Glomerular endothelial cell (primary cell): ENCODE data around the gene SLC17A7. TPM values are rescaled to one million over a fixed set of nuclear protein-coding genes. Genes with fewer than 3 reads are reported as not detected.

Experiments used
- DNase-seq: peaks from one replicate; pipeline ENCODE4 v3.0.0-alpha.2; 2011; ENCODE audit warnings: low read depth, low spot score; ENCODE audit errors: extremely low read depth
- total RNA-seq: library from RNA; depleted of rRNA; stranded (reverse); fragments of >200 nt; gene quantifications from 2 replicates; pipeline ENCODE4 v1.2.3, GENCODE V29; 2015

SLC17A7 gene
- total RNA-seq, 1 donor from 2014 or later: not detected

DNA sequence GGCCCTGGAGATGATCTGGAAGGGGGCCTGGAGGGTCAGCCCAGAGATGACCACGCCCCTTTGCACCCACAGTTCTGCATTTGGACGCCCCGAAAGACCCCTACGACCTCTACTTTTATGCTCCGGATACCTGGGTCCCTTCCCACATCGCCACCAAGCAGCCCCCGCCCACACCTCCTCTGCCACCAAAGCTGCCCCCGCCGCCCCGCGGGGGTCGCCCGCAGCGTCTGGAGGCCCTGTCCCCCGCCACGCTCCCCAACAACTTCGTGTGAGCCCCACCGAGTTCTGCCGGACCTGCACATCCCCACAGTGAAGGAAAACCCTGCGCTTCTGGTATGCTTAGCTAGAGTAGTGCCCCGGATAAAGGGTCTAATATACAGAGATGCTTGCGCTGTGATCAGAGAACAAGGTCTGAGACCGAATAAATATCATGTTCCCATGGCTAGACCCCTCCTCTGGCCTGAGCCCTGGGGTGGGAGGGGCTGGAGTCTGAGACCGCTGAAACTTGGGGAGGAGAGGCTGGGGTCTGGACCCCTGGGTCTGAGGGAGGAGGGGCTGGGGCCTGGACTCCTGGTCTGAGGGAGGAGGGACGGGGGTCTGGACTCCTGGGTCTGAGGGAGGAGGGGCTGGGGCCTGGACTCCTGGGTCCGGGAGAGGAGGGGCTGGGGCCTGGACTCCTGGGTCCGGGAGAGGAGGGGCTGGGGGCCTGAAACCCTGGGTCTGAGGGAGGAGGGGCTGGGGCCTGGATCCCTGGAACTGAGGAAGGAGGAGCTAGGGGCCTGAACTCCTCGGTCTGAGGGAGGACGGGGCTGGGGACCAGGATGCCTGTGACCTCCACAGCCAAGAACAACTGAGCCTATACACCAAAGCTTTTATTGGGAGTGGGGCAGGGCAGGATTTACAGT lies 12.5 kb downstream of the SLC17A7 start:
- DNase-seq: no peak

DNA sequence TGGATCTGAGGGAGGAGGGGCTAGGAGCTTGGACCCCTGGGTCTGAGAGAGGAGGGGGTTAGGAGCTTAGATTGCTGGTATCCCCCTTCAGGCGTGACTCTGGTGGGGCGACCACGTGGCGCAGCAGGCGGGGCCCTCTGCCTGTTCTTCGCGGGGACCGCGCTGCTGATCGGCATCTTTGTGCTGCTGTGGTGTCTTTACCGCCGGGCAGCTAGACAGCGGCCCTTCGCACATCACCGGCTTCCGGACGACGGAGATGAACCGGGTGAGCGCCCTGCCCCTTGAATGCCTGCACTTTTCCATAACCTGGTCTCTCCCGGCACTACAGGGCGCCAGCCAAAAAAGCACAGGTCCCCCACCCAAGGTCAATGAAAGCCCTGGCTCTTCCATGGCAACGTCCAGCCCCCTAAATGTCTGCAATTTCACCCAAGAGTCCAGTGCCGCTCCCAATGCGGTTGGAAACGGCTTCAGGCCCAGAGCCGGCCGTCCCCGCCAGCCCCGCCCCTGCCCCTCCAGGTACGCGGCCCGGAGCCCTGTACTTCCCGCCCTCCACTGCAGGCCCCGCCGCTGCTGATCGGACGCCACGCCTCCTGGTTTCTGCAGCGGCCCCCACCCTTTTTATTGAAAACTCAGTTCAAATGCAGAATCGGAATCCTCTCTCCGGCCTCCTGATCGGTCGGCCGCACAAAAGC lies 13.3 kb downstream of the SLC17A7 start:
- DNase-seq: no peak

DNA sequence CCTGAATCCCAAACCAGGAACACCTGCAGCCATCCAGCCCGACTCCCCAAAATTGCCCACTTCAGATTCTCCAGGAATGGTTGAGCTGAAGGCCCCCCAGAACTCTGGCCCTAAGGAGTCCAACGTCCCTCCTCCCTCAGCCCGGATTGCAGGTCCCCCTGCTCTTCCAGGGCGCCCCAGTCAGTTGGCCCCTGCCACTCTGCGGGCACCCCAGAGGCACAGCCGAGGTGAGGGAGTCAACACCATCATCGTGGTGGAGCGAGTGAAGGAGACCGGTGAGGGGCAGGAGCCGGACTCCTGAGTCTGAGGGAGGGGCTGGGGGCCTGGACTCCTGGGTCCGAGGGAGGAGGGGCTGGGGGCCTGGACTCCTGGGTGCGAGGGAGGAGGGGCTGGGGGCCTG lies 14.0 kb downstream of the SLC17A7 start:
- DNase-seq: no peak

DNA sequence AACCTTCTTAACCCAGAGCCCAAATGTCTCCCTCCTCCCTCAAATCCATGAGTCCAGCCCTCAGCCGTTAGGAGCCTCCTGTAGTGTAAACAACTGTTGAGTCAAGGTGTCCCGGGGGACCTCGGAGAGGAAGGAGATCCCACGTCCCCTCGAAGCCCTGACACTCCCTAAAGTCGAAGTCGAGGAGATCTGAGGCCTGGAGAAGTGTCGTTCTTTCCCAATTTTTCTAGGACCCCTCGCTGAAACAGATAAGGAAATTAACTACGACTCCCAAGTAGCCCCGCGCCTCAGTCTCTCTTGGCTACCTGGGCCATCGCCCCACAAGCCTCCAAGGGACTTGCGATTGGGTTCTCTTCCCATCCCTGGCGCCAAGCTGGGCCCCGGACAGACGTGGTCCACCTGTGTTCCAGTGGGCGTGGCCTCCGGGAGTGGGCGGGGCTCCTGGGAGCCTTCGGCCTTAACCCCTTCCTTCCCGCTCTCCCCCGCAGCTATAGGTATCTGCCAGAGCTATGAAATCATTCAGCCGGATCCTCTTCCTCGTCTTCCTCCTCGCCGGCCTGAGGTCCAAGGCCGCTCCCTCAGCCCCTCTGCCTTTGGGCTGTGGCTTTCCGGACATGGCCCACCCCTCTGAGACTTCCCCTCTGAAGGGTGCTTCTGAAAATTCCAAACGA lies 15.3 kb downstream of the SLC17A7 start:
- DNase-seq: no peak

DNA sequence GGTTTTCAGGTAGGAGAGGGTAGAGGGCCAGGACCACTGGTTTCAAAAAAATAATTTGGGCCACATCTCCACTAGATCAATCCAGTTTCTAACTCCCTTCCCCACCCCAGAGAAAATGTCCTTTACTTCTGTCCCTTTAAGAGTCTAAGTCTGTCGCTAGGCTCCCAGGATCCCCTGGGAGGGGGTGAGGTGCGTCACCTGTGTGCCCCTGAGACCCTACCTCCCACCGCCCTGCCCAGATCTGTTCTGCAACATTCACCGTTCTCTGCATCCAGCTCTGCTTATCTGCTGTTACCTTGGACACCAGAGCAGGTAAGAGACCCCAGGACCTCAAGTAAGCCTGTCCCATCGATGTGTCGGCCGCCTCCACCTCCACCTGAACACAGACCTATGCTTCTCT lies 16.1 kb downstream of the SLC17A7 start, which contains the start of gene GFY:
Gene GFY (plus strand): TSS at position 211 of the 400 bp plus-strand sequence. CDS start 1,043 bp downstream, outside the sequence.
- DNase-seq: no peak

DNA sequence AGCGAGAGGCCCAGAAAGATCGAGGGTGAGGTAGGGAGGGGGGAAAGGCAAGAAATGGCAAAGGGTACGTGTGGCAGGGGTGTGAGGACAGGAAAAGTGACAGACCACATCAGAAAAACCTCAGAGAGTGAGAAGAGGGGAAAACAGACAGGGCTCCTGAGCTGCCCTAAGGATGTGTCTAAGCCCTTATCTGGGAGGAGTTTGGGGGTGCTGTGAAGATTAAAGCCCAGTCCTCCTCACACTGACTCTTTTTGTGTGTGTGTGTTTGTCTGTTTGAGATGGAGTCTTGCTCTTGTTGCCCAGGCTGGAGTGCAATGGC lies 17.4 kb downstream of the SLC17A7 start:
- no peak for DNase-seq

DNA sequence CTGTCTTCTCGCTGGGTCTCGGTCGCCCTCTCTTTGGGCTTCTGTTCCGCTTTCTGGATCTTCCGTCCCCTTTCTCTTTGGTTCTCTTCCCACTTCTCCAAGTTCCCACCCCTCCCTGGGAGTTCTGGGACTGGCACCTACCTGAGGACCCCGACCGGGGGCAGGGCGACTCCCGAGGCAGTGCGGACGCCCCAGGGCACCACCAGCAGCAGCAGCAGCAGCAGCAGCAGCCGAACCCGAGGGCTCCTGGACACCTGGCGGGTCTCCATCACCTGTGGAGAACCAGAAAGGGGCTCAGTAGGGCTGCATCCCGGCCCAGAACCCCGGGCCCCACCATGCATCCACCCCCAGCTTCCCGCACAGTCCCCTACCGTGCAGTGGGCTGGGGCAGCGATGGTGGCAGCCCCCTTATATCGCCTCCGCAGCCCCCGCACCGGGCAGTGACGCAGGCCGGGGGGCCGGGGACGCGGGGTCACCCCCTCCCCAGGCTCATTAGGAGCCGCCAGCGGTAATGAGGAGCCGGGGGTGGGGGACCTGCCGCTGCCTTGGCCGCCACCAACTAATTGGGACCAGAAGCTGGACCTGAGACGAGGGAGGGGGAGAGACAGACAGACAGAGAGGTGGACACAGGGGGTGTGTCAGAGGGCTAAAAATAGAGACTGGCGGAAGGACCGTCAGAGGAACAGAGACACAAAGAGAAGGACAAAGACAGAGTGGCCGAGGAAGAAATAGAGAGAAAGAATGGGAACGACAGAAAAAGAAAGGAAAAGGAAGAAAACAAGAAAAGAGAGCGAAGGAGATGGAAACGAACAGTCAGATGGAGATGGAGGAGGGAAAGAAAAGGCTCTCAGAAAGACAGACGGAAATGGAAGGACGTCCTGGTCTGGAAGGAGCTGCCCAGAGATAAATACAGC lies 18.0 kb downstream of the SLC17A7 start, which contains the start of gene PTH2:
Gene PTH2 (minus strand): TSS at position 371 of the 914 bp plus-strand sequence. CDS start 102 bp downstream, at position 269.
- DNase-seq: no peak

DNA sequence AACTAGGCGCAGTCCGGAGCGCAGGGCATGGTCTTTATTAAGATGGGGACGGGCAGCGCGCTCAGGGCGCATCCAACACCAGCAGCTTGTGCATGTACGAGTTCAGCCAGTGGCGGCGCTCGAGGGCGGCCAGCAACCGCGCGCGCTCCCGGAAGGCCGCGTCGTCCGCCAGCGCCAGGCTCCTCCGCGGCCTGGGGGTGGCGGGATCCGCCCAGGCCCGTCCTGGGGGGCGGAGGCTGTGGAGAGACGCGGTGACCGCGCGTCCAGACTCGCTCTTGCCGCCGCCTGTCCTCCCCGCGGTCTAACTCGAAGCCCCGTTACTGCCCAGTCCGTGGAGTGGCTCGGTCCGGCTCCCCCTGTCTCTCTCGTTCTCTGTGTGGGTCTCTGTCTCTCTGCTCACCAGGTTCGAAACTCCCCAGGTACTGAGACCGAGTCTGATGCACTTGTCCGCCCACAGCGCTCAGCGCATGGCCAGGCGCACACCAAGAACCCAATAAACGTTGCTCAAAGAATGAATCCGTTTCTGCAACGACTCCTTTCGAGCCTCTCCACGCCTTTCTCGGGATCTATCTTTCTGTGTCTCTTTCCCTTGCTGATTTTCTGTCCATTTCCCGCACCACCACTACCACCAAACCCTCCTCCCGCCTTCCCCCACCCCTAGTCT lies 18.8 kb downstream of the SLC17A7 start:
- no peak for DNase-seq

DNA sequence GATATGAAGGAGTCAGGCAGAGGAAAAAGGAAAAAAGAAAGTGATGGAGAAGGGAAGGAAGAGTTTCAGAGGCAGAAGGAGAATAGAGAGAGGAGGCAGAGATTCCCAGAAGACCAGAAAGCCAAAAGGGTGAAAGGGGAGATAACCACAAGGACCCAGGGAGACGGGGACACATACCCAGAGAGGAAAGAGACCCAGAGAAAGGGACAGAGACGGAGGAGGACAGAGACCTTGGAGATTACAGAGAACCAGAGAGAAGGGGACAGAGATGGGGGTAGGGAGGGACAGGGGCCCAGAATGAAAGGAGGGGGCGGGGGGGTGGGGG lies 19.5 kb downstream of the SLC17A7 start:
- no peak for DNase-seq

DNA sequence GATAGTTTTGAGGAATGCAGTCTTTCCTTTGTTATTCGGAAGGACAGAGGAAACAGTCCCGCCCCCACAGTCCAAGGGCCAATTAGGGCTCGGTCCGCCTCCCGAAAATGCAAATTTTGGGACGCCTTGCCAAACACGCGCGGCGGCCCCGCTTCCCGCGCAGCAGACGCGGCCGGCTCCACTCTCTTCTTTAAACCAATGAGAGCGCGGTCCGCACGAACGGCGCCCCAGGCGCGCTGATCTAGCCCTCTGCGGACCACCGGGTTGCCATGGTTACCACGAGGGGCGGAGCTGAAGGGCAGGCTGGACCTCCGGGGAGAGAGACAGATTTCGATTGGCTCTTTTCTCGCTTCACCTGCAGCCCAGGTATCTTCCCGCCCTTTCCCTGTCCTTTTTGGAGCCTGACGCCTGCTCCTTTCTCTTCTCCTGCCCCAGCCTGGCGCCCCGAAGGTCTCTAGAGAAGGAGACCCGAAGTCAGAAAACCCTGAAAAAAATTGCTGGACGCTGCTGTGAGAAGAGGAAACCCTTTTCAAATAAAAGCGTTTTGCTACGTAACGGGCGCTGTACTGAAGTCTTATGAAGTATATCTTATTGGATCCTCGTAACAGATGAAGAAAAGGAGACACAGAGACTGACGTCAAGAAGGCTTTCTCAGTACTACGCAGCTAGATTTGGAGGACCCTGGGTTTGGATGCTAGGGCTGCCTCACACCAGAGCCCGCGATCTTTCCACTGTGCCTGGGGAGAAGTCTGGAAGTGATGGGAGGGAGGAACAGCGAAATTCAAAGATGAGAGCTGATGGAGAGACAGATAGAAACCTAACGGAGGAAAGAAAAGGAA lies 20.1 kb downstream of the SLC17A7 start:
- no peak for DNase-seq

DNA sequence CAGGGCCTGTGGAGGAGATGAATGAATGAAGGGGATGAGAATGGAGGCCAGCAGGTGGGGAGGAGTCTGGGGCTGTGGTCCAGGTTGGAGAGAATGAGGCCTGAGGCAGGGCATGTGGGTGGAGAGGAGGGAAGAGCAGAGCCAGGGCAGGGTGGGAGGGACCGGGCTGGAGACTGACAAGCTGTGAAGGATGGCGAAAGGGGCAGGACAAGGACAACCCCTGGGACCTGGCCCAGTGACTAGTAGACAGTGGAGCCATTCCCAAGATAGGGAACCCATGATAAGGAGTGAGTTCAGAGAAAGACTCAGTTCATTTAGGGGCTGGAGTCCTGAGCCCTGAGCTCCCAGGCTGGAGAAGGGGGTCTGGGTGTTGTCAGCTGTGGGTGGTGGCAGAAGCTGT lies 21.1 kb downstream of the SLC17A7 start:
- DNase-seq: no peak

DNA sequence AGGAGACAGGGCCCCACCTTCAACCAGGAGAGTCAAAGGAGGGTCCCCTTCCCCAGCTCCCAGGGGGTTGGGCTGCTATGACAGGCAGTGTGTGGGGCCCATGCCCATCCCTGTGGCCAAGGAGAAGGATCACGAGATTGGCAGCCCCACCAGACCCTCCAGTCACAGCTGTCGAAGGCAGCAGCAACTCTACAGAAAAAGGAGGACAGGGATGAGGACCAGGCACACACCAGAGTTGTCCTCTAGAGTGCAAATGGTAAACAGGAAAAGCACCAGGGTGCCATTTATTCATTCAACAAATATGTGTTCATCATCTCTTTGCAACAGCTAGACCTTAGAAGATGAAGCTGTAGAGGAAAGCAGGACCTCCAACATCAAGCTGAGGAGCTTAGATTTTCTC lies 22.2 kb downstream of the SLC17A7 start:
- DNase-seq: no peak

DNA sequence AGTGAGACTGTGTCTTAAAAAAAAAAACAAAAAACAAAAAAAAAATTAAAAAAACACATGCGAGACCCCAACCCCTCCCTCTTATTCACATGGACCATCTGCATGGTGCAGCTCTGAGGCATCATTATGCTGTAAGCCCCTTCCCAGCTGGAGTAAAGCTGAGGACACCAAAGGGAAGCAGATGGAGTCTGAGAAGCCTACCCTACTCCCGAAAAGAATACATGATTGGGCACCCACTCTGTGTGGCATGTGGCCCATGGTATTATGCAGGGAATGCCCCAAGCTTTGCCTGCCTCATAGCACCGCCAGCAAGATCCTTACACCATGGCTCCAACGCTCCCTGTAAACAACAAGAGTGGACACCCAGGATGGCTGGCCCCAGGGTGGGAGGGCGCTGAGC lies 22.8 kb downstream of the SLC17A7 start:
- no peak for DNase-seq

DNA sequence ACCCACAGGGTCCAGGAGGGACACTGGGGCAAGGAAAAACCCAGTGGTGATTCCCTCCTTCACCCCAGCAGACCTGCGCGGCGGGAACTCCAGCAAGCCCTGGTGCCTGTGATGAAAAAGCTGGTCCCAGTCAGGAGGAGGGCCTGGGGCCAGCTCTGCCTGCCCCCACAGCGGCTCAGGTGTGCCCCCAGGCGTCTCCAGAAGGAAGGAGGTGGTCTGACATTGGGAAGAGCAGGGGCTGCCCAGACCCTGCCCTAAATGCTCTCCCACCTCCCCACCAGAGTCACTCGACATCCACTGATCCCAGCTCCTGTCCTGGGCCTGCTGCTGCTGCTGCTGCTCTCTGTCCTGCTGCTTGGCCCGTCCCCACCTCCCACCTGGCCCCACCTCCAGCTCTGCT lies 24.2 kb downstream of the SLC17A7 start:
- DNase-seq: no peak

DNA sequence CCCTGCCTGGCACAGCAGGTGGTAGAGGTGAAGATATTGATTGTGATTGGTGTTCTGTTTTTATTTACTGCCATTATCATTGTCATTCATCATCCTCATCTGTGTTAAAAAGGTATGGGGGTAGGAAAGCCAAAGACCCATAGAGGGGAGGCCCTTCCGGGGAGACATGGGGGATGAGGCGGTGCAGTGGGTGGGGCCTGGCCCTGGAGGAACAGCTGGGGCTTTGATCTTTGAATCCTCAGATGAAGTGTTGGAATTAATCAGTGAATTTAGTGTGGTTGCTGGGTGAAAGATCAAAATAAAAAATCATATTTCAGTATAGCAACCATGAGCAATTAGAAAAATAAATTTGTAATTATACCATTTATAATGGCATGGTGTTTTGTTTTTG lies 25.5 kb downstream of the SLC17A7 start:
- no peak for DNase-seq

DNA sequence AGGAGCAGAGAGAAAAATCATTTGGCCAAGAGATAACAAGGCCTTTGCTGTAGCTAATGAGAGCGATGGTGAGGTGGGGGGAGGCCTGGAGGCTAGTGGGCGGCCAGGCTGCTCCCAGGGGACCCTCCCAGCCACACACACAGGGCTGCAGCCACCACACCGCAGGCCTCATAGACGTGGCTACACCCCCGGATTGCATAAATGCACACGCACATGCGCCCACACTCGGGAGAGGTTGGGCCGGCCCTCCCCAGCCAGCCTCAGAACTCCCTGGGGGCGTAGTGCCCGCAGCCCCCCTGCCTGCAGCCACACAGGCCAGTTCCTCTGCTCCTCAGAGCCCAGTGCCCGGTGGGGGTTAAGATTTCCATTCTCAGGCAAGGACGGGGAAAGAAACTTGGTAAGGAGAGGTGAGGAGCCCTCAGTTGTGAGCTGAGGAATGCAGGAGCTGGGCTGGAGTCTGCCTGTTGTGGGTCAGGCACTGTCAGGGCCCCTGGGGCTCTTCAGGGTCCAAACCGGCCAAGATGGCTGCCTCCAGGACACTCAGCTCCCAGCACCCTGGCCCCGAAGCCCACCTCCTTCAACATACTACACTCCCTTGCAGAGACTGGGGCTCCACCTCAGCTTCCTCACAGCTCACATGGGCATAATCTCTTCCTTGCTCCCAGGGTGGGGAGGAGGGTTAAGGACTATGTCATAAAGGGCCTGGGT lies 26.1 kb downstream of the SLC17A7 start:
- DNase-seq: no peak

DNA sequence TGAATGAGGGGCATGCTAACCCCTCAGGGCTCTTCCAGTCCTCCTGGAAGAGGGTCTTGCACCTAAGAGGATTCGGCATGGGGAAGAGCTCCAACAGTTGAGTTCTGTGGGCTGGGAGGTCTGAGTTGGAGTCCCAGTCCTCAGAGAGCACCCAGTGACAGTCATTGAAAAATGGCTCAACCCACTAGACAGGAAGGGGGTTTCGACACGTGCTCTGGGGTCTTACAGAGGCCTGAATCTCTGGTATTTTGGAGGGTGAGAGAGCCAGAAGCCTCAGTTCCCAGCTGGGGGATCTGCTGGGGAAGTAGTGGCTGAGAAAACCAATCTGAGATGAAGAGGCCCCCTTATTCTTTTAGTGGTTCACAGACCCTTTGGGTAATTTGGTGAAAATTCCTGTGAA lies 27.1 kb downstream of the SLC17A7 start:
- DNase-seq: no peak

DNA sequence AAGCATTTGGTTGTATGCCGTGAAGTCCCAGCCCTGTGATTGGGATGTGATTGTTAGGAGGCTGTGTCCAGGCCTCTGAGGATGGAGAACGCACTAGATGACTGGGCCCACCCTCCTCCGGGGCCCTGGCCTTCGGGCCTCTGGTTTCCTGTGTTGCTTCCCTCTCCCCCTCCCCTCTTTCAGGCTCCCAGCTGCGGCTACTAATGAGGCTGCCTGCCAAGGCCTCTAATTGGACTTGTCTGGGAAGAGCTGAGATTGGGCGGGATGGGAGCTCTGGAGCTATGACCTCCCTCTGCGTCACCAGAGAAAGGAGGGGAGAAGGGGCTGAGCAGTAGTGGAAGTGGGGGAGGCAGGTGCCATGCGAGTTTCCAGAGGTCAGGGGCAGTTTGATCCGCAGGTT lies 28.0 kb downstream of the SLC17A7 start:
- no peak for DNase-seq
